ENCODE results near the gene ORC2.

- TF ChIP-seq POLR2A (IDR thresholded peaks at IDR 0.05): no peak
- no peak for TF ChIP-seq CTCF (IDR thresholded peaks at IDR 0.05)
- TF ChIP-seq EP300 (IDR thresholded peaks at IDR 0.05): no peak
- no peak for TF ChIP-seq POLR2AphosphoS5 (IDR thresholded peaks at IDR 0.05)
These were observed 29.6 kb upstream of the ORC2 start for GRCh38 chr2:200993097-200993496.

Data from stomach (tissue), 4 donors.